A549 (cell line): ENCODE measurements around the gene MAML2. TPM values are rescaled to one million over a fixed set of nuclear protein-coding genes. Genes with fewer than 3 reads are reported as not detected.

Source experiments
- ATAC-seq, 2 experiments: fragments of 200-7000 bp in 1 of 2; fragments of >200 bp in 1 of 2; cut with Nextera tagmentation in 1 of 2; cut with Tn5 transposase in 1 of 2; 3 replicates each; pipeline versions ENCODE4 v1.8.0 to v1.9.1; 2018 to 2020; ENCODE audit warnings: mild to moderate bottlenecking in 1 of 2, moderate library complexity in 1 of 2
- CTCF ChIA-PET: fragments of 300-600 bp; sonication (Branson Sonifier 250); formaldehyde crosslinking; extraction: SDS; loops from one replicate; lab custom pipeline; 2021; ENCODE audit warnings: antibody characterized with exemption, inconsistent platforms; lab: Yijun Ruan, JAX
- POLR2A ChIA-PET: fragments of 350-600 bp; formaldehyde crosslinking; extraction: SDS; loops from one replicate; lab custom pipeline; 2021; ENCODE audit warnings: antibody characterized with exemption, inconsistent platforms; lab: Yijun Ruan, JAX
- DNase-seq, 2 experiments: peaks; one replicate each; pipeline versions ENCODE4 v3.0.0 to v3.0.0-alpha.2; 2011 to 2016; ENCODE audit warnings: low read depth in 1 of 2, low spot score in 1 of 2
- FAIRE-seq: peaks from 2 replicates; lab custom pipeline; 2011; peaks lifted over from hg19 to GRCh38; lab: Jason Lieb, UNC
- H3K27ac ChIP-seq, 2 experiments: fragments of >200 bp; sonication (Bioruptor Twin); formaldehyde crosslinking; 3 replicates each; pipeline ENCODE4 v1.5.1; 2016 to 2017
- H3K4me1 ChIP-seq: fragments of >200 bp; sonication (Bioruptor Twin); formaldehyde crosslinking; 3 replicates; pipeline ENCODE4 v1.6.1; 2016
- H3K4me2 ChIP-seq: fragments of >200 bp; sonication (Bioruptor Twin); formaldehyde crosslinking; 3 replicates; pipeline ENCODE4 v1.6.1; 2016
- H3K4me3 ChIP-seq: fragments of >200 bp; sonication (Bioruptor Twin); formaldehyde crosslinking; 3 replicates; pipeline ENCODE4 v1.5.1; 2016
- H3K9me3 ChIP-seq: fragments of >200 bp; sonication (Bioruptor Twin); formaldehyde crosslinking; 3 replicates; pipeline ENCODE4 v1.6.1; 2016
- BHLHE40 ChIP-seq: IDR thresholded peaks from 2 replicates; pipeline ENCODE4 v1.6.1; 2012; ENCODE audit warnings: low read depth, low read length, inconsistent platforms
- CBX2 ChIP-seq: fragments of 200-600 bp; sonication (generic); IDR thresholded peaks from 2 replicates; pipeline ENCODE4 v1.6.1; 2016; ENCODE audit warnings: low read depth, mild to moderate bottlenecking, borderline replicate concordance
- CBX8 ChIP-seq: fragments of 200-600 bp; sonication (generic); IDR thresholded peaks from 2 replicates; pipeline ENCODE4 v1.6.1; 2016
- CEBPB ChIP-seq, 2 experiments: fragments of >200 bp in 1 of 2; sonication (Bioruptor Twin) in 1 of 2; formaldehyde crosslinking in 1 of 2; IDR thresholded peaks; 2 replicates each; pipeline ENCODE4 v1.6.1; 2012 to 2016
- CHD4 ChIP-seq: fragments of 200-600 bp; sonication (generic); IDR thresholded peaks from 2 replicates; pipeline ENCODE4 v1.6.1; 2016; ENCODE audit warnings: antibody characterized with exemption, mild to moderate bottlenecking, borderline replicate concordance
- EHMT2 ChIP-seq: fragments of 200-600 bp; sonication (generic); IDR thresholded peaks from 2 replicates; pipeline ENCODE4 v1.6.1; 2016; ENCODE audit warnings: antibody characterized with exemption, low read depth, mild to moderate bottlenecking, moderate library complexity
- ESRRA ChIP-seq: fragments of 150-350 bp; IDR thresholded peaks from 2 replicates; pipeline ENCODE4 v1.6.1; 2014; ENCODE audit warnings: mild to moderate bottlenecking, low read length, borderline replicate concordance
- FOSB ChIP-seq: fragments of 250-450 bp; sonication (Bioruptor Pico); IDR thresholded peaks from 2 replicates; pipeline ENCODE4 v1.5.0; 2020; ENCODE audit warnings: mild to moderate bottlenecking, moderate library complexity
- FOXS1 ChIP-seq: fragments of 250-450 bp; sonication (Bioruptor Pico); IDR thresholded peaks from 2 replicates; pipeline ENCODE4 v1.5.0; 2020; ENCODE audit warnings: mild to moderate bottlenecking, moderate library complexity
- GATA3 ChIP-seq: IDR thresholded peaks from 2 replicates; pipeline ENCODE4 v1.6.1; 2012; ENCODE audit warnings: borderline replicate concordance
- HDAC2 ChIP-seq: fragments of 200-600 bp; sonication (generic); IDR thresholded peaks from 2 replicates; pipeline ENCODE4 v1.6.1; 2016
- HEYL ChIP-seq: fragments of 250-450 bp; sonication (Bioruptor Pico); IDR thresholded peaks from 2 replicates; pipeline ENCODE4 v1.8.0; 2021; ENCODE audit warnings: mild to moderate bottlenecking, moderate library complexity
- HOXA7 ChIP-seq: fragments of 250-450 bp; sonication (Bioruptor Pico); IDR thresholded peaks from 2 replicates; pipeline ENCODE4 v1.5.0; 2020; ENCODE audit warnings: mild to moderate bottlenecking, moderate library complexity
- JUN ChIP-seq, 2 experiments: fragments of >200 bp; sonication (Bioruptor Twin); formaldehyde crosslinking; IDR thresholded peaks; 2 replicates in 1 of 2; 3 replicates in 1 of 2; pipeline ENCODE4 v1.6.1; 2016 to 2017
- JUNB ChIP-seq: fragments of >200 bp; sonication (Bioruptor Twin); formaldehyde crosslinking; IDR thresholded peaks from 2 replicates; pipeline ENCODE4 v1.6.1; 2016
- KDM1A ChIP-seq: fragments of 200-600 bp; sonication (generic); IDR thresholded peaks from 2 replicates; pipeline ENCODE4 v1.6.1; 2016; ENCODE audit warnings: low read depth, mild to moderate bottlenecking
- KDM5A ChIP-seq: fragments of 200-600 bp; sonication (generic); IDR thresholded peaks from 2 replicates; pipeline ENCODE4 v1.6.1; 2016; ENCODE audit warnings: antibody characterized with exemption, mild to moderate bottlenecking
- MAZ ChIP-seq: fragments of 150-350 bp; IDR thresholded peaks from 2 replicates; pipeline ENCODE4 v1.6.1; 2014; ENCODE audit warnings: antibody characterized with exemption, low read depth, low read length, borderline replicate concordance
- MYC ChIP-seq: IDR thresholded peaks from 2 replicates; pipeline ENCODE4 v1.6.1; 2012; ENCODE audit warnings: mild to moderate bottlenecking, inconsistent platforms, low read length, improper control_type of control experiment, borderline replicate concordance
- NR3C1 ChIP-seq: fragments of >200 bp; sonication (Bioruptor Twin); formaldehyde crosslinking; IDR thresholded peaks from 3 replicates; pipeline ENCODE4 v1.6.1; 2017
- POLR2A ChIP-seq: IDR thresholded peaks from 2 replicates; pipeline ENCODE4 v1.6.1; 2012; ENCODE audit warnings: mild to moderate bottlenecking, low read length
- POLR2AphosphoS2 ChIP-seq: conservative IDR thresholded peaks from 2 replicates; pipeline ENCODE4 v1.6.1; 2012; ENCODE audit warnings: low read length, improper control_type of control experiment, inconsistent platforms
- RARB ChIP-seq: fragments of 250-450 bp; sonication (Bioruptor Pico); IDR thresholded peaks from 2 replicates; pipeline ENCODE4 v1.8.0; 2021; ENCODE audit warnings: mild to moderate bottlenecking, moderate library complexity
- RCOR1 ChIP-seq: fragments of 150-350 bp; IDR thresholded peaks from 2 replicates; pipeline ENCODE4 v1.6.1; 2014; ENCODE audit warnings: antibody characterized with exemption, low read length, low read depth
- RFX5 ChIP-seq: fragments of 450-650 bp; IDR thresholded peaks from 2 replicates; pipeline ENCODE4 v1.7.1; 2014; ENCODE audit warnings: antibody characterized with exemption, mild to moderate bottlenecking, moderate library complexity
- RNF2 ChIP-seq: fragments of 200-600 bp; sonication (generic); IDR thresholded peaks from 2 replicates; pipeline ENCODE4 v1.6.1; 2016; ENCODE audit warnings: low read depth, mild to moderate bottlenecking, antibody characterized with exemption, moderate library complexity, borderline replicate concordance
- TFCP2L1 ChIP-seq: fragments of 250-450 bp; sonication (Bioruptor Pico); IDR thresholded peaks from 2 replicates; pipeline ENCODE4 v1.5.0; 2021; ENCODE audit warnings: mild to moderate bottlenecking
- ZFP36 ChIP-seq: fragments of 450-650 bp; IDR thresholded peaks from 2 replicates; pipeline ENCODE4 v1.6.1; 2014; ENCODE audit warnings: borderline replicate concordance; ENCODE audit not compliant: partially characterized antibody
- ZSCAN20 ChIP-seq: fragments of 250-450 bp; sonication (Bioruptor Pico); IDR thresholded peaks from 2 replicates; pipeline ENCODE4 v1.8.0; 2022; ENCODE audit warnings: mild to moderate bottlenecking, moderate library complexity
- WGBS: methylation state at CpG from one replicate; pipeline ENCODE4 v1.1.6; 2017; ENCODE audit errors: missing lambda C conversion rate; 5-methylcytosine and 5-hydroxymethylcytosine counted together
- polyA plus RNA-seq, 4 experiments: library from polyadenylated mRNA; depleted of rRNA in 3 of 4; stranded (reverse); fragments of >200 nt; fragmentation: RNase III in 1 of 4; extraction: RNeasy Plus Mini Kit Qiagen cat#74134 plus additional on column Dnase treatment in 1 of 4; gene quantifications; 2 replicates in 3 of 4; 3 replicates in 1 of 4; pipeline ENCODE4 v1.2.3, GENCODE V29; 2011 to 2017
- TF ChIP-seq, protein P1 (sequence below): fragments of 450-650 bp; IDR thresholded peaks from 2 replicates; pipeline ENCODE4 v1.6.1; 2014; ENCODE audit warnings: antibody characterized with exemption
- TF ChIP-seq, protein P2 (sequence below): IDR thresholded peaks from 2 replicates; pipeline ENCODE4 v1.6.1; 2012; ENCODE audit warnings: low read depth, borderline replicate concordance
- TF ChIP-seq, protein P3 (sequence below): fragments of 250-450 bp; sonication (Bioruptor Pico); IDR thresholded peaks from 2 replicates; pipeline ENCODE4 v1.5.0; 2020; ENCODE audit warnings: low read depth, mild to moderate bottlenecking, moderate library complexity
- TF ChIP-seq, protein P4 (sequence below): fragments of 250-450 bp; sonication (Bioruptor Pico); IDR thresholded peaks from 2 replicates; pipeline ENCODE4 v1.5.0; 2021; ENCODE audit warnings: mild to moderate bottlenecking, moderate library complexity, borderline replicate concordance

The MAML2 gene
- polyA plus RNA-seq, 2 of the 4 experiments (the other 2 are of a cell fraction), result 1.5 to 2.5 TPM

DNA sequence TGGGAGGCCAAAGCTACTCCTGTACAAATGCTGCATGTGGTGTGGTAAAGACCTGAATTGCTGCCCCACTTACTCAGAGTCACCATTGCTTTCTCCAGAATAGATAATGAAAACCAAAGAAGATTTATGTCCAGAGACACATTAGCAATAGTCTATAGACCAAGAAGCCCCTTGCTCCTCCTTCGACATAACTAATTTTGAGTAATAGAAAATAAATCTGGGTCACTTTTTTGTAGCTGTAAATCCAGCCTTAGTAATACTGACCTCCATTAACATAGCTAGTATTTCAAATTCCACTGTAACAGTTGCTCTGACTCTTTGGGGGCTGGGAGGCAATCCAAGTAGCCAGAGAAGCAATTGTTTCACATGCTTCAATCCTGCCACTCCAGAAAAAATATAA lies 145.9 kb downstream of the MAML2 start:
- no peak for ATAC-seq
- POLR2A ChIA-PET, result no interaction called here
- no peak overlapping the region for H3K27ac ChIP-seq
- peaks cover 14% of the 10 kb centered on the region for H3K4me1 ChIP-seq
- TF ChIP-seq RARB (CRISPR knock-in tag) (no peak), CBX8 (no peak)
- TF ChIP-seq, all 56 proteins: peak for 0
- 92% methylated on average over 1 of the region's 1 CpG for WGBS
- CTCF ChIA-PET, result interaction anchor here (0.6 to 1.3 kb wide), 2 partner anchors 9 to 42 kb away, joined by 3 read pairs; no protein-coding TSS in a partner anchor
- DNase-seq (no peak), FAIRE-seq (no peak)
- Histone ChIP-seq H3K4me3 (no peak overlapping the region), H3K9me3 (no peaks in the 10 kb centered on the region), H3K4me2 (no peak overlapping the region)

DNA sequence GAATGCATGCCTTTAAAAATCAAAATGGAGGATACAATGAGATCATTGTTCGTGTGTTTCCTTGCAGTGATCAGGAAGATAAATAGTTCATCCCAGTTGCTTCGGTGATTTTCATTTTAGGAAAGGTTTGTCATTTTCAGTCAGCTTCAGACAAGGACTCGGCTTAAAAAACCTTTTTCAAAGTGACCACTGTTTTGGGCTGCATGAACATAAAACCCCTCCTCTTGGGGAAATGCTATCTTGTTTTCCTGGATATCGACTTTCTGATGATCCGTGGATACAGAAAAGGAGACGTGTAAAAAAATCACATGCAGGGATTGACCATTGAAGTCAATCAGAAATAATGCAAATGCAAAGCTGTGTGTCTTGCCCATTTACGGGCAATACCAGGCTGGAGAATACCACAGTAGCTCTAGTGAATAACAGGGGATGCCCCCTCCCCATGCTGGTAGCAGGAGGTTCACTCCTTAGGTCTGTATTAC lies 146.8 kb downstream of the MAML2 start:
- H3K9me3 ChIP-seq, result no peaks in the 10 kb centered on the region
- TF ChIP-seq, protein P1, sequence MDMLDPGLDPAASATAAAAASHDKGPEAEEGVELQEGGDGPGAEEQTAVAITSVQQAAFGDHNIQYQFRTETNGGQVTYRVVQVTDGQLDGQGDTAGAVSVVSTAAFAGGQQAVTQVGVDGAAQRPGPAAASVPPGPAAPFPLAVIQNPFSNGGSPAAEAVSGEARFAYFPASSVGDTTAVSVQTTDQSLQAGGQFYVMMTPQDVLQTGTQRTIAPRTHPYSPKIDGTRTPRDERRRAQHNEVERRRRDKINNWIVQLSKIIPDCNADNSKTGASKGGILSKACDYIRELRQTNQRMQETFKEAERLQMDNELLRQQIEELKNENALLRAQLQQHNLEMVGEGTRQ, result no peak
- TF ChIP-seq, protein P2, sequence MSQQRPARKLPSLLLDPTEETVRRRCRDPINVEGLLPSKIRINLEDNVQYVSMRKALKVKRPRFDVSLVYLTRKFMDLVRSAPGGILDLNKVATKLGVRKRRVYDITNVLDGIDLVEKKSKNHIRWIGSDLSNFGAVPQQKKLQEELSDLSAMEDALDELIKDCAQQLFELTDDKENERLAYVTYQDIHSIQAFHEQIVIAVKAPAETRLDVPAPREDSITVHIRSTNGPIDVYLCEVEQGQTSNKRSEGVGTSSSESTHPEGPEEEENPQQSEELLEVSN, result no peak
- TF ChIP-seq BHLHE40, result no peak
- TF ChIP-seq HDAC2, result no peak
- TF ChIP-seq EHMT2, result no peak
- no peak for TF ChIP-seq KDM5A
- no peak for TF ChIP-seq ZSCAN20 (CRISPR knock-in tag)
- no peak for TF ChIP-seq MAZ
- TF ChIP-seq CEBPB (IDR thresholded peaks at IDR 0.05), result no peak
- no peak for TF ChIP-seq JUN (IDR thresholded peaks at IDR 0.05)
- no peak for TF ChIP-seq KDM1A
- TF ChIP-seq, protein P3, sequence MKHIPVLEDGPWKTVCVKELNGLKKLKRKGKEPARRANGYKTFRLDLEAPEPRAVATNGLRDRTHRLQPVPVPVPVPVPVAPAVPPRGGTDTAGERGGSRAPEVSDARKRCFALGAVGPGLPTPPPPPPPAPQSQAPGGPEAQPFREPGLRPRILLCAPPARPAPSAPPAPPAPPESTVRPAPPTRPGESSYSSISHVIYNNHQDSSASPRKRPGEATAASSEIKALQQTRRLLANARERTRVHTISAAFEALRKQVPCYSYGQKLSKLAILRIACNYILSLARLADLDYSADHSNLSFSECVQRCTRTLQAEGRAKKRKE, result no peak
- no peak for TF ChIP-seq GATA3
- TF ChIP-seq POLR2AphosphoS2, result no peak
- TF ChIP-seq, protein P4, sequence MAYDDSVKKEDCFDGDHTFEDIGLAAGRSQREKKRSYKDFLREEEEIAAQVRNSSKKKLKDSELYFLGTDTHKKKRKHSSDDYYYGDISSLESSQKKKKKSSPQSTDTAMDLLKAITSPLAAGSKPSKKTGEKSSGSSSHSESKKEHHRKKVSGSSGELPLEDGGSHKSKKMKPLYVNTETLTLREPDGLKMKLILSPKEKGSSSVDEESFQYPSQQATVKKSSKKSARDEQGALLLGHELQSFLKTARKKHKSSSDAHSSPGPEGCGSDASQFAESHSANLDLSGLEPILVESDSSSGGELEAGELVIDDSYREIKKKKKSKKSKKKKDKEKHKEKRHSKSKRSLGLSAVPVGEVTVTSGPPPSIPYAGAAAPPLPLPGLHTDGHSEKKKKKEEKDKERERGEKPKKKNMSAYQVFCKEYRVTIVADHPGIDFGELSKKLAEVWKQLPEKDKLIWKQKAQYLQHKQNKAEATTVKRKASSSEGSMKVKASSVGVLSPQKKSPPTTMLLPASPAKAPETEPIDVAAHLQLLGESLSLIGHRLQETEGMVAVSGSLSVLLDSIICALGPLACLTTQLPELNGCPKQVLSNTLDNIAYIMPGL (CRISPR knock-in tag), result no peak
- TF ChIP-seq HEYL (CRISPR knock-in tag), result no peak
- TF ChIP-seq RFX5, result no peak
- TF ChIP-seq FOSB (CRISPR knock-in tag), result no peak
- TF ChIP-seq HOXA7 (CRISPR knock-in tag), result no peak
- FAIRE-seq (no peak), DNase-seq (no peak), ATAC-seq (no peak)
- ChIA-PET POLR2A (no interaction called here), CTCF (no interaction called here)
- no peak overlapping the region for H3K4me2 ChIP-seq
- no peak overlapping the region for H3K4me3 ChIP-seq
- no peak overlapping the region for H3K27ac ChIP-seq
- peaks cover 14% of the 10 kb centered on the region for H3K4me1 ChIP-seq
- 87% methylated on average over 7 of the region's 7 CpGs for WGBS

DNA sequence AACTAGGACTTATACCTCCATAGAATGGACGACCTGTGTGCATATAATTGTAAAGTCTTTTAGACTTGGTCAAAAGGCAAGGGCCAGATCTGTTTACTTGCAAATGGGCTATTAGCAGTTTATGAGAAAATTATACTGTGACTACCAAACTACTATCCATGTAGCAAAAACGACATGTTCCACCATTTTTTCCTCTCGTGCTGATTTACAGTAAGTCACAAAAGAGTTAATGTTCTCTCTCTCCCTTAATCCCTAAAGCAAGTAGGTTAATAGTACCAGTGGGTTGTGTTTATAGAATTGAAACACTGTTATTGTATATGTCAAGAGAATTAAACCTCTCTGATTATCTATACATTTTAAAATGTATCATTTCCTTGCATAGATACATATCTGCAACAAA lies 147.3 kb downstream of the MAML2 start:
- Histone ChIP-seq H3K4me2 (no peak overlapping the region), H3K9me3 (no peaks in the 10 kb centered on the region), H3K4me3 (no peak overlapping the region), H3K27ac (no peak overlapping the region), H3K4me1 (peaks cover 13% of the 10 kb centered on the region)
- ATAC-seq (no peak), DNase-seq (no peak), FAIRE-seq (no peak)
- ChIA-PET POLR2A (no interaction called here), CTCF (no interaction called here)
- WGBS, result 83% methylated on average over 3 of the region's 3 CpGs
- TF ChIP-seq NR3C1 (no peak), RCOR1 (no peak), CBX2 (no peak), ZSCAN20 (CRISPR knock-in tag) (no peak), CEBPB (IDR thresholded peaks at IDR 0.05) (no peak), ZFP36 (no peak), HEYL (CRISPR knock-in tag) (no peak), KDM5A (no peak), JUNB (no peak), MYC (no peak), RNF2 (no peak), HOXA7 (CRISPR knock-in tag) (no peak), FOSB (CRISPR knock-in tag) (no peak), TFCP2L1 (CRISPR knock-in tag) (no peak), POLR2A (no peak), FOXS1 (no peak), CHD4 (no peak), ESRRA (no peak)
- TF ChIP-seq, protein P1, result no peak
